GM19467 (cell line): Measurements from ENCODE around the gene CA5A.
"Not testable (repeated sequence)": the region's sequence is repeated elsewhere in the genome, so short reads cannot be mapped to it uniquely, and the experiment has no call there.

Experiments
- ATAC-seq: cut with Tn5 transposase; IDR thresholded peaks from one replicate; pipeline ENCODE4 v1.9.1; 2021; ENCODE audit warnings: mild to moderate bottlenecking, moderate library complexity; ENCODE audit not compliant: unreplicated experiment

The CA5A gene

DNA sequence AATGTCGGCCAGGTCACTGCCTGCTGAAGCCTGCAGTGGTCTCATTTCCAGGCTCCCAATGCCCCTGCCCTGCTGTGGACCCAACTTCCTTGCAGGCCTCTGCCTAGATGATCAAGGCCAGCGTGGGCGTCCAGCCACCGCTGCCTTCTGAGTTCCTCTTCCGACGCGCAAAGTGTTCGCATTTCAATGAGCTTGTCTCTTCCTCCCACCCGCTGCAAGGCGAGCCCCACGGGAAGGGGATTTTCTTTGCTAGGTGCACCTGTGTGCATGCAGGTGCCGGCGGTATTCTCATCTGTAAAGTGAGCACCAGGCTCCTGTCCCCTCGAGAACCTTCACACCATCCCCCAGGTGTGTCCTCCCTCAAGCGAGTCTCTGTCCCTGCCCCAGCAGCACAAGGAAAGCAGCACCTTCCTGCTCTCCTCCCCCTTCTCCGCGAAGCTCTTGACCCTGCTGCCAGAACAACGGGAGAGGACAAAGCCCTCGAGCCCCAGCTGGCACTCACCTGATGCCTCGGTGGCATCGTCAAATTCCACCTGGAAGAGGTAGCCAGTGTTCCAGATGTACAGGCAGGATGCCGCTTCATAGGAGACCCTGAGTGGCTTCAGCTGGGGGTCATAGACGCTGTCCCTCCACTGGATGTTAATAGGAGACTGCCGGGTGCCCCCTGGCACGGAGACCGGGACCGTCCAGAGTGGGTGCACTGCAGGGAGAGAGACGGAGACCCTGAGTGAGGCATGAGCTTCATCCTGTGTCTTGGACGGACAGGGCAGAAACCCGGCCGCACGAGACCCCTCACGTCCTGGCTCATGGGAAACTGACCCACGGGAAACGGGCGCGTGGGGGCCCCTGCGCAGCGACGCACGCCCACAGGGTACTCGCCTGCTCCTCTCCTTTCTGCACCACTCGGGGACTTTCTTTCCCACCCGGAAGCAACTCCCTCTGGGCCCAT is 9.8 kb downstream of the CA5A start:
- no peak for ATAC-seq

GRCh38 chr16:87924811-87925670 is 11.3 kb downstream of the CA5A start:
- ATAC-seq, result no peak

DNA sequence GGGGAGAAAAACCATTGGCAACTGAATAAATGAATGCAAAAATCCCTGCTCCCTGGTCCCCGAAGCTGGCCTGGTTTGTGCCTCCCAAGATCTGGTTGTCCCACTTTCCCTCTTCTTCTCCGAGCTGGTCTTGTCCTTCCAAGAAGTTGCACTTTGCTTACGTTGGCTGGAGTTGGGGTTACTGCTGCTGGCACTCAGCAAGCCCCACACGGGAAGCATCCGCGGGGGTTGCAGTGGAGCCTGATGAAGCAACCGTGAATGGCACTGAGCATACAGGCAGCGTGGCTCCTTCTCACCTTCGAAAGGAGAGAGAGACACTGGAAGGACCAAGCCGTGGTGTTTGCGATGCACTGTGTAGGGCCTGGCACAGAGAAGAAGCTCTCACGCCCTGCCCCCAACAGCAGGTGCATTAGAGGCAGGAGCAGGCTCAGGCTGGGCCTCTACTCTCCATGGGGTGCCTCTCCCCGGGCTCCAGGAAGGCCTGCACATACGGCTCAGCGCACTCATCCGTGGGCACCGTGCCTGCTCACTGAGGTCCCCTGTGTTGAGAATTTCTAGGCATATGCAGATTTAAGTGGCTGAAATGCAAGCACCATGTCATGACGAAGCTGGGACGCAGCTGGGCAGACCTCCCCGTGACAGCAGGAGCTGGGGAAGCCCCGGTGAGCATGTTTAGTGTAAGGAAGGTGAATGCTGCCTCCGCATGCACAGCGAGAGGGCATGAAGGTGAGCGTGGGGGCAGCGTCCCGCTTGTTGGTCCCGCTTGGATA is 12.1 kb downstream of the CA5A start:
- ATAC-seq, result peak; percentile 69

DNA sequence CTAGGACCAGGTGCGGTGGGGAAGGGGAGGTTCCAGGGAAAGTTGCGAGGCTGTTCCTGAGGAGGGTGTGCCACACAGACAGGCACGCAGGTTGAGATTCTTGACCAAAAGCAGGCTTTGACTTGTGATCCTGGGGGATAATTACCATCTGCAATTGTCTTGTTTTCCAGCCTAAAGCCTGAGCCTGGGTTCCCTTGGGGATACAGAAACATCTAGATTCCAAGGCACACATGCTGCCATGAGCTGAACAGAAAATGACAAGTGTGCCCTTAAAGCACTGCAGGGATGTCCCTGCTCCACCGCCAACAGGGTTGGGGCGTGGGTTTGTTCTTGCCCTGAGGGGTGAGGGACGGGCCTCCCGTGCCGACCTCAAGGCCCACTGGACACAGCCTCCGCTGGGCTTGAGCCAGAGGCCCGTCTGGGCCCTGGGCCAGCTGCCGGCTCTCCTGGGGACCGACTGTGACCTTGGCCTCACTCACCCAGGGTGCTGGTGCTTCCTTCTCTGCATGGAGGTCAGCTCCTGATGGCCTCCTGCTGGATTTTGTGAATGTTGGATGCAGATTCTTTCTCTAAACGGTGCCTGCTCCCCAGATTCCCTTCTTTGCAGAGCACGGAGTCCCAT is 14.0 kb downstream of the CA5A start:
- no peak for ATAC-seq

- ATAC-seq, result no peak
These were observed 15.0 kb downstream of the CA5A start for GRCh38 chr16:87921236-87921773.

- no peak for ATAC-seq
These were observed 16.7 kb downstream of the CA5A start for GRCh38 chr16:87919681-87919994.

GRCh38 chr16:87918866-87919680 is 17.3 kb downstream of the CA5A start:
- no peak for ATAC-seq

GRCh38 chr16:87918338-87918737 is 18.0 kb downstream of the CA5A start:
- no peak for ATAC-seq

- no peak for ATAC-seq
These were observed 18.8 kb downstream of the CA5A start for GRCh38 chr16:87917503-87917902.

DNA sequence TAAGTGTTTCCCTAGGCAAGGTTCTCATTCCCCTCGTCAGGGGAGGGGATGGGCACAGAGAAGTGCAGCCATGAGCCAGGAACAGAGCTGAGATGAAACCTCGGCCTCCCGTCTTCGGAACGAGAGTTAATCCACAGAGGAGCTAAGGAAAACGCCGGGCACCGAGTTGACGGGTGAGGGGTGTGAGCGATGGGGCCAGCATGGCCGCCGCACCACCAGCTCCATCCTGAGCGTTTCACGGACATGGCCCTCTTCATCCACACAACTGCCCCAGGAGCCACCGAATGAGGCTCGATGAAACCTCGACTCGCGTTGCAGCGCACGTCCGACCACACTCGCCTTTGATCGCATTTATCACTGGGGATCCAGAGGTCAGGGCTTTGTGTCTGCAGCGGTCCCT is 21.5 kb downstream of the CA5A start:
- ATAC-seq, result no peak

- ATAC-seq, result not testable (repeated sequence)
These were observed 22.2 kb downstream of the CA5A start for GRCh38 chr16:87914021-87914725.

DNA sequence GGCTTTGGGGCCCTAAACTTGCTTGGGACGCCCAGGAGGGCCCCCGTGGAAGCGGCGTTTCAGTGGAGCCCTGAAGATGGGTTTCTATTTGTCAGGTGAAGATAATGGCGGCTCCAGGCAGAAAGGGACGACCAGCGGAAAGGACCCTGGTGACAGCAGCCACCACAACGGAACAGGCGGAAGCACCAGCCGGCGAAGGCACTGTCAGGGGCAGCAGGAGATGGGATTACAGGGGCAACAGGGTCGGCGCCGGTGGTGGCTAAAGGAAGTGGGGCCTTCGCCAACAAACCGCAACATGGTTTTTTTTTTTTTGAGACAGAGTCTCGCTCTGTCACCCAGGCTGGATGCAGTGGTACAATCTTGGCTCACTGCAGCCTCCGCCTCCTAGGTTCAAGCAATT is 23.6 kb downstream of the CA5A start:
- not testable (repeated sequence) for ATAC-seq

DNA sequence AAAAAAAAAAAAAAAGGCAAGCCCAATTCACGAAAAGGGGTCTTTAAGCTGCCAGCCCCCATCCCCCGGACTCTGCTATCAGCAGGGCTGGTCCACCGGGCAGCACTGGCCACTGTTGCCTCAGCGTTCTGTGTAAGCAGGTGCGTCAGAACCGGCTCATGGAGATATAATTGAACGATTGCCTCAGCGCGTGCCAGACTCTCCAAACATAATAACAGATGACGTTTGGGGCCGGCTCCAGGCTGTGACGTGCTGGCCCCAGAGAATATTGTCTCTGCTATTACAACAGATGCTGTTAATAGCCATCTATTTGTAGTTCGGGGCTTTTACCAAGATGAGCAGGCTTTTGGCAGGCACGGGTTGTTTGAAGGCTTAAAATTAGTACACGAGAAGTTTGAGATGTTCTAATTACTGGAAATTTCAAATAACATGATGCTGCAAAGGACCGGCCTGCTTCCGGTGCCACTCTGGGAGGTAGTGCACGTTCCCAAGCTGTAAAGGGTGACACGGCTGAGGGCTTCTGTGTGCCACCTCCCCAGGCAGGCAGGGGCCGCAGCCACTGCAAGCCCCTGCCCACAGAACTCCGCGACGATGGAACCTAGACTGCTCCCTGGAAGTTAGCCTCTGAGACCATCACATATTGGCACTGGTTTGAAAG is 25.1 kb downstream of the CA5A start:
- ATAC-seq, result not testable (repeated sequence)

- peak; percentile 62 for ATAC-seq
These were observed 27.0 kb downstream of the CA5A start for GRCh38 chr16:87909203-87909935.

DNA sequence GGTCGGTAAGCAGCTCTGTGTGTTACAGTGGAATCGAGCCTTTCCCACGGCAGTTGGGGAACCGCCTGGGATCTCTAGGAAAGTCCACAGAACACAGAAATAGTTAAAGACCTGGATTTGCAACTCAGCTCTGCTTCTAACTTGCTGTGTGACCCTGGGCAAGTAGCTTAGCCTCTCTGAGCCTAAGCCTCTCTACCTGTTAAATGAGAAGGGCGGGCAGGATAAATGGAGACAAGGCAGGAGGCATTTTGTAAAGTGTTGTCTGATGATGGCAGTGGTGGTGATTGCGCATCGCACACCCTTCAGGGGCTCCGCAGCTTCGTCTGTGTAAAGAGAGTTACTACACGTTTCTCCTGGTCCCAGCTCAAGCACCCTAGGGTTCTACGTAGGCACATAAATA is 28.2 kb downstream of the CA5A start:
- ATAC-seq, result not testable (repeated sequence)

DNA sequence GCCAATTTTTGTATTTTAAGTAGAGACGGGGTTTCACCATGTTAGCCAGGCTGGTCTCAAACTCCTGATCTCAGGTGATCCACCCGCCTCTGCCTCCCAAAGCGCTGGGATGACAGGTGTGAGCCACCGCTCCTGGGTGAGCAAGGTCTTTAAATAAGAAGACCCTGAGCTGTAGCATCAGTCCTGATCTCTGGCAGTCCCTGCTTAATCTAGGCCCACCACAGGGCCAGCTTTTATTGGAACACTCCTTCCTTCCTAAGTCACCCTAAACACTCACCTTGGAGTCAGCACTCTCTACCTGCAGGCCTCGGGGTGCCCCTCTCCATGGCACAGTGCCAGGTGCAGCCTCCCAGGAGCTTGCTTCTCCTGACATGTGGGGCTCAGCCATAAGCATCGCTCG is 30.8 kb downstream of the CA5A start:
- not testable (repeated sequence) for ATAC-seq

DNA sequence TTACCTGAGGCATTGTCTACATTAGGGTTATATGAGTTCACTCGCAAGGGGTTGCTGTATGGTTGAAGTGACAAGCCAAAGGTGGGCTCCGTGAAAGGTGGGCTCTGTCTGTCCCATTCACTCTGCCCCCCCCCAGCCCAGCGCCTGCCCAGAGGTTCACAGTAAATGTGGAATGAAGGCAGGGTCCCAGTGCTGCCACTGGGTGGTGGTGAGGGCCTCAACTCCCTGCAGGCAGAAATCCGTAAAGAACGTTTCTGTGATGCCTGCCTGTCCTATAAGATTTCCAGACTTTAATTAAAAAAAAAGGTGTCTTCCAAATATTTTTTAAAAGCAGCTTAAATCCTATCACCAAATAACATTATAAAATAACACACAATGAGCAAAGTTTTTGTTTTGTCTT is 31.4 kb downstream of the CA5A start:
- ATAC-seq, result not testable (repeated sequence)

- not testable (repeated sequence) for ATAC-seq
These were observed 35.8 kb downstream of the CA5A start for GRCh38 chr16:87900489-87900888.
